Adipocyte (in vitro differentiated cells): ENCODE data around the gene SLC6A19.
"Not testable (repeated sequence)": the region's sequence is repeated elsewhere in the genome, so short reads cannot be mapped to it uniquely, and the experiment has no call there.

Experiments
- DNase-seq: peaks from one replicate; pipeline ENCODE4 v3.0.0-alpha.2; 2015; ENCODE audit warnings: low read depth
- H3K27me3 ChIP-seq: replicated peaks from 2 replicates; pipeline ENCODE4 v1.7.0; 2013; ENCODE audit warnings: mild to moderate bottlenecking, low read length, moderate library complexity; ENCODE audit not compliant: control insufficient read depth, insufficient read depth
- H3K36me3 ChIP-seq: 2 replicates; pipeline ENCODE4 v1.7.0; 2013; ENCODE audit warnings: low read length, mild to moderate bottlenecking, moderate library complexity; ENCODE audit not compliant: control insufficient read depth, insufficient read depth, severe bottlenecking
- H3K4me1 ChIP-seq: 2 replicates; pipeline ENCODE4 v1.7.0; 2013; ENCODE audit warnings: mild to moderate bottlenecking, low read length, moderate library complexity; ENCODE audit not compliant: control insufficient read depth, insufficient read depth
- H3K4me3 ChIP-seq: 2 replicates; pipeline ENCODE4 v1.7.0; 2013; ENCODE audit warnings: mild to moderate bottlenecking, low read length, moderate library complexity
- H3K9ac ChIP-seq: 2 replicates; pipeline ENCODE4 v1.7.0; 2013; ENCODE audit warnings: mild to moderate bottlenecking, low read length, moderate library complexity
- H3K9me3 ChIP-seq: 2 replicates; pipeline ENCODE4 v1.7.0; 2013; ENCODE audit warnings: mild to moderate bottlenecking, low read length, moderate library complexity; ENCODE audit not compliant: control insufficient read depth

Gene SLC6A19

DNA sequence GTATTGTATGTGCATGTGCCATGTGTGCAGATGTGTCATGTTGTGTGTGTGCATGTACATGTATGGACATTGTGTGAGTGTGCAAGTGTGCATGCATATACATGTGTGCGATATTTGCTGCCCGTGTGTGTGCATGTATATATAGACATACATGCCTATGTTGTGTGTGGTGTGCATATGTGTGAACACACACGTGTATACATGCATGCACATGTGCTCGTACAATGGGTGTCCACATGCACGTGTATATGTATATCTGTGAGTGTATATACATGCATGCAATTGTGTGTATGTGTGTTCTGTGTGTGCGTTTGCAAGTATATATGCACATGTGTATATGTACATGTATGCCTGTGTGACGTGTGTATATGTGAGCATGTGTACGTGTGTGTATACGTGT is 20.8 kb downstream of the SLC6A19 start:
- no peak overlapping the region for H3K9ac ChIP-seq
- H3K27me3 ChIP-seq: peaks cover 25% of the 10 kb centered on the region
- no peaks in the 10 kb centered on the region for H3K4me1 ChIP-seq
- H3K9me3 ChIP-seq: no peaks in the 10 kb centered on the region
- DNase-seq: no peak
- no peaks in the 10 kb centered on the region for H3K36me3 ChIP-seq
- H3K4me3 ChIP-seq: no peak overlapping the region

- Histone ChIP-seq H3K4me3 (no peak overlapping the region), H3K4me1 (no peaks in the 10 kb centered on the region), H3K9ac (no peak overlapping the region), H3K36me3 (no peaks in the 10 kb centered on the region), H3K9me3 (no peaks in the 10 kb centered on the region), H3K27me3 (peaks cover 23% of the 10 kb centered on the region)
- no peak for DNase-seq
Measured at GRCh38 chr5:1222621-1223277, 21.4 kb downstream of the SLC6A19 start.

GRCh38 chr5:1223278-1223670 is 21.9 kb downstream of the SLC6A19 start:
- DNase-seq: no peak
- H3K4me3 ChIP-seq: no peak overlapping the region
- H3K36me3 ChIP-seq: no peaks in the 10 kb centered on the region
- no peaks in the 10 kb centered on the region for H3K4me1 ChIP-seq
- H3K9ac ChIP-seq: no peak overlapping the region
- peaks cover 26% of the 10 kb centered on the region for H3K27me3 ChIP-seq
- no peaks in the 10 kb centered on the region for H3K9me3 ChIP-seq

GRCh38 chr5:1224631-1225030 is 23.2 kb downstream of the SLC6A19 start:
- DNase-seq: no peak
- Histone ChIP-seq H3K4me1 (no peaks in the 10 kb centered on the region), H3K36me3 (no peaks in the 10 kb centered on the region), H3K9me3 (no peaks in the 10 kb centered on the region), H3K27me3 (peaks cover 26% of the 10 kb centered on the region), H3K4me3 (no peak overlapping the region), H3K9ac (no peak overlapping the region)

DNA sequence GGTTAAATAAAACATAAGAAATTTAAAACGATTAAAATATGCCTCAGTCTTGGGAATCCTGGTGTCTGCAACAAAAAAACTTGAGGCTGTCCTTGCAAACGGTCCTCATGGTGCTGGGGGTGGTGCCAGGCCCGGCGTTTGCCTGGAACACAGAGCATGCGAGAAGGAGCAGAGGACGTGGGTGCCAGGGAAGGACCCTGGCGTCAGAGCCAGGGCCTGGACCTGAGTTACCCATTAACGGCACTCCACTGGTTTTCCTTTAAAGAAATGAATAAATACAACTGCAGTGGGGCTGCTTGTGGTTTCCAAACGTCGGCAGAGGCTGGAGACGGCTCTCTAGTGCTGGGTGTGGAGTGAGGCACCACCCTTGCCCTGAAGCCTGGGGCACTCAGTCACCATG is 23.7 kb downstream of the SLC6A19 start, which contains the start of gene SLC6A18:
Gene SLC6A18 (plus strand): TSS at position 301 of the 400 bp plus-strand sequence. CDS start 97 bp downstream, at position 398.
- Histone ChIP-seq H3K36me3 (no peaks in the 10 kb centered on the region), H3K27me3 (peaks cover 26% of the 10 kb centered on the region), H3K4me1 (no peaks in the 10 kb centered on the region), H3K4me3 (no peak within 1 kb of the TSS), H3K9ac (no peak within 1 kb of the TSS), H3K9me3 (no peaks in the 10 kb centered on the region)
- DNase-seq: no peak

- DNase-seq: no peak
- H3K4me1 ChIP-seq: no peaks in the 10 kb centered on the region
- no peaks in the 10 kb centered on the region for H3K36me3 ChIP-seq
Measured at GRCh38 chr5:1226231-1226630, 24.8 kb downstream of the SLC6A19 start.

DNA sequence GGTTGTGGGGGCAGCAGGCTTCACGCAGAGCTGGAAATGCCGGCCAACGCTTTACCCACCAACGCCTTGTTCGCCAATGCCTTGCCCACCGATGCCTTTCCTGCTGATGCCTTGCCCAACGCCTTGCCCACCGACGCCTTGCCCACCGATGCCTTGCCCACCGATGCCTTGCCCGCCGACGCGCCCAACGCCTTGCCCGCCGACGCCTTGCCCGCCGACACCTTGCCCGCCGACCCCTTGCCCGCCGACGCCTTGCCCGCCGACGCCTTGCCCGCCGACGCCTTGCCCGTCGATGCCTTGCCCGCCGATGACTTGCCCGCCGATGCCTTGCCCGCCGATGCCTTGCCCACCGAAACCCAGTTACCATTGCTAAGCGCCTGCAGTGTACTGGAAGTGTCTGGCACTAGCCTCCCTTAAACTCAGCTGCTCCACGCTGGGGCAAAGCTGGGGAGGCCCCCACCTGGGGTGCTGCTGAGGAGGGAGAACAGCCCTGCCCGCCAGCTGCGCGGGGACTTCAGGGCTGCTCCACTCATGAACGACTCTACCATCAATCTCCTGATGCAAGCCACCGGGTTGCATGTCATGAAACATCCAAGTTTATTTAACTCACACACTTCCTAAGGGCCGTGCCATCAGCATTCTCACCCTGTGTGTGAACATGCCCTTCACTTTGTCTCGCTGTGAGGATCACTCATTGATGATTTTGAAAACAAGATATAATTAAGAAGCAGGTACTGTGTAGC is 25.6 kb downstream of the SLC6A19 start:
- Histone ChIP-seq H3K36me3 (no peaks in the 10 kb centered on the region), H3K9me3 (no peaks in the 10 kb centered on the region), H3K4me3 (no peak overlapping the region), H3K9ac (no peak overlapping the region), H3K4me1 (no peaks in the 10 kb centered on the region), H3K27me3 (peaks cover 31% of the 10 kb centered on the region)
- DNase-seq: no peak

More at GRCh38 chr5:1226231-1226630, 24.8 kb downstream of the SLC6A19 start:
- Histone ChIP-seq H3K4me3 (no peak overlapping the region), H3K9me3 (no peaks in the 10 kb centered on the region), H3K9ac (no peak overlapping the region), H3K27me3 (peaks cover 31% of the 10 kb centered on the region)

- no peak overlapping the region for H3K4me3 ChIP-seq
- H3K4me1 ChIP-seq: no peaks in the 10 kb centered on the region
- peaks cover 31% of the 10 kb centered on the region for H3K27me3 ChIP-seq
- no peak for DNase-seq
- H3K36me3 ChIP-seq: no peaks in the 10 kb centered on the region
- no peak overlapping the region for H3K9ac ChIP-seq
- H3K9me3 ChIP-seq: no peaks in the 10 kb centered on the region
Measured at GRCh38 chr5:1227667-1228066, 26.3 kb downstream of the SLC6A19 start.

GRCh38 chr5:1228120-1228519 is 26.7 kb downstream of the SLC6A19 start:
- no peak overlapping the region for H3K9ac ChIP-seq
- H3K4me1 ChIP-seq: no peaks in the 10 kb centered on the region
- H3K4me3 ChIP-seq: no peak overlapping the region
- no peak for DNase-seq
- H3K27me3 ChIP-seq: peaks cover 31% of the 10 kb centered on the region
- H3K36me3 ChIP-seq: no peaks in the 10 kb centered on the region
- no peaks in the 10 kb centered on the region for H3K9me3 ChIP-seq

DNA sequence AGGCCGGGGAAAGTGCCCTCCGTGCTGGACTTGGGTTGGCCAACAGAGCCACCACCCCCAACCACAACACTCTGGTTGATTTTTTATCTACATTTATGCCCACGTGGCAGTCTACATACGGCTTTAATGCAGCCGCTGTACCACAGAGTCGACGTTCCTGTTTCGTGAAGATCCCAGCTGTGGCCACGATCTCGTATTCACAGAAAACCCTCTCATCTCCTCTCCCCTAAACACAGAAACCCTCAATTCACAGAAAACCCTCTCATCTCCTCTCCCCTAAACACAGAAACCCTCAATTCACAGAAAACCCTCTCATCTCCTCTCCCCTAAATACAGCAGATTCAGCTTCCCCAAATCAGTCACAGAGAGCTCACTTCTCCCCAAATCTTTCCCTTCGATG is 27.6 kb downstream of the SLC6A19 start:
- not testable (repeated sequence) for H3K4me3 ChIP-seq, H3K9me3 ChIP-seq, H3K9ac ChIP-seq, DNase-seq, H3K36me3 ChIP-seq, H3K4me1 ChIP-seq
- peaks cover 22% of the 10 kb centered on the region for H3K27me3 ChIP-seq

DNA sequence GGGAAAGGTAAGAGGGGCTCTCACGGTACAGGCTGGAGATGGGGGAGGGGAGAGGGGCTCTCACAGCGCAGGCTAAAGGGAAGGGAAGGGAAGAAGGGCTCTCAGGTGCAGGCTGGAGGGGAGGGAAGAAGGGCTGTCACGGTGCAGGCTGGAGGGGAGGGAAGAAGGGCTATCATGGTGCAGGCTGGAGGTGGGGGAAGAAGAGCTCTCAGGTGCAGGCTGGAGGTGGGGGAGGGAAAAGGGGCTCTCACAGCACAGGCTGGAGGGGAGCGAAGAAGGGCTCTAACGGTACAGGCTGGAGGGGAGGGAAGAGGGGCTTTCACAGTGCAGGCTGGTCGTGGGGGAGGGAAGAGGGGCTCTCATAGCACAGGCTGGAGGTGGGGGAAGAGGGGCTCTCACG is 28.4 kb downstream of the SLC6A19 start:
- H3K36me3 ChIP-seq: no peaks in the 10 kb centered on the region
- H3K9me3 ChIP-seq: peaks cover 6% of the 10 kb centered on the region
- no peaks in the 10 kb centered on the region for H3K4me1 ChIP-seq
- no peak for DNase-seq
- no peak overlapping the region for H3K4me3 ChIP-seq
- no peak overlapping the region for H3K9ac ChIP-seq
- peaks cover 18% of the 10 kb centered on the region for H3K27me3 ChIP-seq
